WTC11 (cell line): ENCODE measurements around the gene ADM. TPM values are rescaled to one million over a fixed set of nuclear protein-coding genes. Genes with fewer than 3 reads are reported as not detected.

ENCODE experiments used
- CREB1 ChIP-seq: sonication (generic); formaldehyde crosslinking; IDR thresholded peaks from 2 replicates; pipeline ENCODE4 v1.8.0; 2023; ENCODE audit warnings: mild to moderate bottlenecking, missing genetic modification reagents
- CREM ChIP-seq: sonication (generic); formaldehyde crosslinking; IDR thresholded peaks from 2 replicates; pipeline ENCODE4 v1.8.1; 2022; ENCODE audit warnings: mild to moderate bottlenecking, missing genetic modification reagents, moderate library complexity
- CTCF ChIP-seq: fragments of 200-600 bp; IDR thresholded peaks from 2 replicates; pipeline ENCODE4 v1.8.0; 2022; ENCODE audit warnings: antibody characterized with exemption
- ETV6 ChIP-seq: sonication (generic); formaldehyde crosslinking; IDR thresholded peaks from 2 replicates; pipeline ENCODE4 v1.8.1; 2022; ENCODE audit warnings: mild to moderate bottlenecking, missing genetic modification reagents
- FOXP1 ChIP-seq: sonication (generic); formaldehyde crosslinking; IDR thresholded peaks from 2 replicates; pipeline ENCODE4 v1.8.0; 2022; ENCODE audit warnings: missing genetic modification reagents, mild to moderate bottlenecking, moderate library complexity, borderline replicate concordance
- GRHL2 ChIP-seq: fragments of 250-450 bp; sonication (Bioruptor Pico); IDR thresholded peaks from 2 replicates; pipeline ENCODE4 v1.8.0; 2022; ENCODE audit warnings: mild to moderate bottlenecking, moderate library complexity; ENCODE audit not compliant: insufficient replicate concordance, severe bottlenecking
- MAX ChIP-seq: sonication (generic); formaldehyde crosslinking; IDR thresholded peaks from 2 replicates; pipeline ENCODE4 v1.8.0; 2022; ENCODE audit warnings: mild to moderate bottlenecking, missing genetic modification reagents
- NFATC4 ChIP-seq: fragments of 250-450 bp; sonication (Bioruptor Pico); IDR thresholded peaks from 2 replicates; pipeline ENCODE4 v1.9.0; 2021; ENCODE audit warnings: mild to moderate bottlenecking
- NFE2L1 ChIP-seq: sonication (generic); formaldehyde crosslinking; IDR thresholded peaks from 2 replicates; pipeline ENCODE4 v1.8.1; 2023; ENCODE audit warnings: missing genetic modification reagents
- NFYB ChIP-seq: sonication (generic); formaldehyde crosslinking; conservative IDR thresholded peaks from 2 replicates; pipeline ENCODE4 v1.8.0; 2022; ENCODE audit warnings: low read depth, missing genetic modification reagents
- SMAD3 ChIP-seq: sonication (generic); formaldehyde crosslinking; IDR thresholded peaks from 2 replicates; pipeline ENCODE4 v1.8.0; 2022; ENCODE audit warnings: missing genetic modification reagents, mild to moderate bottlenecking, borderline replicate concordance
- TEAD1 ChIP-seq: sonication (generic); formaldehyde crosslinking; IDR thresholded peaks from 2 replicates; pipeline ENCODE4 v1.8.0; 2022; ENCODE audit warnings: mild to moderate bottlenecking, missing genetic modification reagents
- ZMAT4 ChIP-seq: fragments of 250-450 bp; sonication (Bioruptor Pico); IDR thresholded peaks from 2 replicates; pipeline ENCODE4 v1.9.0; 2021; ENCODE audit warnings: mild to moderate bottlenecking
- ZNF121 ChIP-seq: sonication (generic); formaldehyde crosslinking; IDR thresholded peaks from 2 replicates; pipeline ENCODE4 v1.8.0; 2023; ENCODE audit warnings: missing genetic modification reagents
- ZNF512 ChIP-seq: sonication (generic); formaldehyde crosslinking; IDR thresholded peaks from 2 replicates; pipeline ENCODE4 v1.8.1; 2022; ENCODE audit warnings: missing genetic modification reagents, borderline replicate concordance
- ZSCAN18 ChIP-seq: fragments of 250-450 bp; sonication (Bioruptor Pico); IDR thresholded peaks from 2 replicates; pipeline ENCODE4 v2.1.2; 2022; ENCODE audit warnings: mild to moderate bottlenecking, moderate library complexity
- total RNA-seq: library from RNA; stranded (reverse); gene quantifications from 3 replicates; pipeline ENCODE4 v1.2.3, GENCODE V29; 2021
- TF ChIP-seq, protein P1 (sequence below): fragments of 250-450 bp; sonication (Bioruptor Pico); IDR thresholded peaks from 2 replicates; pipeline ENCODE4 v1.9.0; 2021; ENCODE audit warnings: mild to moderate bottlenecking
- TF ChIP-seq, protein P2 (sequence below): sonication (generic); formaldehyde crosslinking; IDR thresholded peaks from 2 replicates; pipeline ENCODE4 v1.8.1; 2023; ENCODE audit warnings: mild to moderate bottlenecking, missing genetic modification reagents
- TF ChIP-seq, protein P3 (sequence below): sonication (generic); formaldehyde crosslinking; IDR thresholded peaks from 2 replicates; pipeline ENCODE4 v1.8.0; 2023; ENCODE audit warnings: missing genetic modification reagents, mild to moderate bottlenecking, borderline replicate concordance
- TF ChIP-seq, protein P4 (sequence below): sonication (generic); formaldehyde crosslinking; IDR thresholded peaks from 2 replicates; pipeline ENCODE4 v1.8.0; 2022; ENCODE audit warnings: mild to moderate bottlenecking, missing genetic modification reagents

ADM gene
- total RNA-seq, 1 experiment from 2014 or later, result 18.7 TPM

DNA sequence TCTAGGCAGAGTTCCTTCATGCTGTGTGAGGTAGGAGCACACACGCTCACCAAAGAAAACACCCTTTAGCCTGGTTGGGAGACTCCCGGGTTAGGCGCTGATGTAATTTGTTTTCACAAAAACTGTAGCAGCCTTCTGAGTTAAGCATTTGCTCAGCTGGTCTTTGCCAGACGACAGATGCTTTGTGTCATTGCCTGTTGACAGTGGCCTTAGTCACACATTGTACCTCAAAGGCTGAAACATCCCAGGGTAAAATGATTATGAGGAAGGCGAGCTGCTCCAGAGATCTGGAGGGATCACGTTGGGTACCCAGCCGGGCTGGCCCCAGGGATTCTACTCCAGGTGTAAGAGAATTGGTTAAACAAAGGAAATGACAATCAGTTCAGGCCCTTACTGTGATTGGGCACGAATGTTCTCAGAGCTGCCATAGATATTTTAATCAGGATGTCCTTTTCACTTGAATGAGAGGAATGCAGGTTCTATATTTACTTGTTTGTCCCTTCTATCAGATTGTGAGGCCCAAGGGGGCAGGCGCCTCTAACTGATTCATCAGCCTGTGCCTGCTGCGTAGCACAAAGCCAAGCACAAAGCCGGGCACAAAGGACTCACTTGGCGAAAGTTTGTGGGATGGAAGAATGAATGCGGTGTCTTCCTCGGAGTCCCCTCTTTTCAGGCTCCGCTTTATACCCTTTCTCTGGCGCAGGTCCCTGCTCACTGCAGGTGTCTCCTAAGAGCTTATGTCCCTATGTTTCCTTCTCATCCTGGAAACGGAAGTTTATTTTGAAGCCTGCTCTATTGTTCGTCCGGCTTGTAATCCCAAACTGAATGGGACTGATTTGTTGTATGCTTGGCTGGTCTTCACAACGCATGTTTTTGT is 47.1 kb downstream of the ADM start (continued):
- TF ChIP-seq NFE2L1 (0 out of 2 replicates have a peak, but pooled peaks have one; percentile 51), CREB1 (CRISPR knock-in tag) (no peak), NFYB (no peak; the same call in 1 of the 2 replicates), ZSCAN18 (CRISPR knock-in tag) (peak; percentile 61; the same call in 1 of the 2 replicates), ZMAT4 (CRISPR knock-in tag) (no peak), MAX (CRISPR knock-in tag) (peak; percentile 71; the same call in 1 of the 2 replicates), ZNF512 (CRISPR knock-in tag) (no peak), ETV6 (CRISPR knock-in tag) (0 out of 2 replicates have a peak, but pooled peaks have one; percentile 57), SMAD3 (no peak), FOXP1 (CRISPR knock-in tag) (peak; percentile 69; the same call in 1 of the 2 replicates), CTCF (no peak), GRHL2 (CRISPR knock-in tag) (no peak), CREM (CRISPR knock-in tag) (peak; percentile 75; the same call in 1 of the 2 replicates), NFATC4 (CRISPR knock-in tag) (no peak), ZNF121 (CRISPR knock-in tag) (no peak), TEAD1 (CRISPR knock-in tag) (peak; percentile 90; the same call in 1 of the 2 replicates)
- TF ChIP-seq, protein P1, sequence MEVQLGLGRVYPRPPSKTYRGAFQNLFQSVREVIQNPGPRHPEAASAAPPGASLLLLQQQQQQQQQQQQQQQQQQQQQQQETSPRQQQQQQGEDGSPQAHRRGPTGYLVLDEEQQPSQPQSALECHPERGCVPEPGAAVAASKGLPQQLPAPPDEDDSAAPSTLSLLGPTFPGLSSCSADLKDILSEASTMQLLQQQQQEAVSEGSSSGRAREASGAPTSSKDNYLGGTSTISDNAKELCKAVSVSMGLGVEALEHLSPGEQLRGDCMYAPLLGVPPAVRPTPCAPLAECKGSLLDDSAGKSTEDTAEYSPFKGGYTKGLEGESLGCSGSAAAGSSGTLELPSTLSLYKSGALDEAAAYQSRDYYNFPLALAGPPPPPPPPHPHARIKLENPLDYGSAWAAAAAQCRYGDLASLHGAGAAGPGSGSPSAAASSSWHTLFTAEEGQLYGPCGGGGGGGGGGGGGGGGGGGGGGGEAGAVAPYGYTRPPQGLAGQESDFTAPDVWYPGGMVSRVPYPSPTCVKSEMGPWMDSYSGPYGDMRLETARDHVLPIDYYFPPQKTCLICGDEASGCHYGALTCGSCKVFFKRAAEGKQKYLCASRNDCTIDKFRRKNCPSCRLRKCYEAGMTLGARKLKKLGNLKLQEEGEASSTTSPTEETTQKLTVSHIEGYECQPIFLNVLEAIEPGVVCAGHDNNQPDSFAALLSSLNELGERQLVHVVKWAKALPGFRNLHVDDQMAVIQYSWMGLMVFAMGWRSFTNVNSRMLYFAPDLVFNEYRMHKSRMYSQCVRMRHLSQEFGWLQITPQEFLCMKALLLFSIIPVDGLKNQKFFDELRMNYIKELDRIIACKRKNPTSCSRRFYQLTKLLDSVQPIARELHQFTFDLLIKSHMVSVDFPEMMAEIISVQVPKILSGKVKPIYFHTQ, result no peak
- TF ChIP-seq, protein P2, sequence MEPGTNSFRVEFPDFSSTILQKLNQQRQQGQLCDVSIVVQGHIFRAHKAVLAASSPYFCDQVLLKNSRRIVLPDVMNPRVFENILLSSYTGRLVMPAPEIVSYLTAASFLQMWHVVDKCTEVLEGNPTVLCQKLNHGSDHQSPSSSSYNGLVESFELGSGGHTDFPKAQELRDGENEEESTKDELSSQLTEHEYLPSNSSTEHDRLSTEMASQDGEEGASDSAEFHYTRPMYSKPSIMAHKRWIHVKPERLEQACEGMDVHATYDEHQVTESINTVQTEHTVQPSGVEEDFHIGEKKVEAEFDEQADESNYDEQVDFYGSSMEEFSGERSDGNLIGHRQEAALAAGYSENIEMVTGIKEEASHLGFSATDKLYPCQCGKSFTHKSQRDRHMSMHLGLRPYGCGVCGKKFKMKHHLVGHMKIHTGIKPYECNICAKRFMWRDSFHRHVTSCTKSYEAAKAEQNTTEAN (CRISPR knock-in tag), result peak; percentile 68; the same call in 1 of the 2 replicates
- TF ChIP-seq, protein P3, sequence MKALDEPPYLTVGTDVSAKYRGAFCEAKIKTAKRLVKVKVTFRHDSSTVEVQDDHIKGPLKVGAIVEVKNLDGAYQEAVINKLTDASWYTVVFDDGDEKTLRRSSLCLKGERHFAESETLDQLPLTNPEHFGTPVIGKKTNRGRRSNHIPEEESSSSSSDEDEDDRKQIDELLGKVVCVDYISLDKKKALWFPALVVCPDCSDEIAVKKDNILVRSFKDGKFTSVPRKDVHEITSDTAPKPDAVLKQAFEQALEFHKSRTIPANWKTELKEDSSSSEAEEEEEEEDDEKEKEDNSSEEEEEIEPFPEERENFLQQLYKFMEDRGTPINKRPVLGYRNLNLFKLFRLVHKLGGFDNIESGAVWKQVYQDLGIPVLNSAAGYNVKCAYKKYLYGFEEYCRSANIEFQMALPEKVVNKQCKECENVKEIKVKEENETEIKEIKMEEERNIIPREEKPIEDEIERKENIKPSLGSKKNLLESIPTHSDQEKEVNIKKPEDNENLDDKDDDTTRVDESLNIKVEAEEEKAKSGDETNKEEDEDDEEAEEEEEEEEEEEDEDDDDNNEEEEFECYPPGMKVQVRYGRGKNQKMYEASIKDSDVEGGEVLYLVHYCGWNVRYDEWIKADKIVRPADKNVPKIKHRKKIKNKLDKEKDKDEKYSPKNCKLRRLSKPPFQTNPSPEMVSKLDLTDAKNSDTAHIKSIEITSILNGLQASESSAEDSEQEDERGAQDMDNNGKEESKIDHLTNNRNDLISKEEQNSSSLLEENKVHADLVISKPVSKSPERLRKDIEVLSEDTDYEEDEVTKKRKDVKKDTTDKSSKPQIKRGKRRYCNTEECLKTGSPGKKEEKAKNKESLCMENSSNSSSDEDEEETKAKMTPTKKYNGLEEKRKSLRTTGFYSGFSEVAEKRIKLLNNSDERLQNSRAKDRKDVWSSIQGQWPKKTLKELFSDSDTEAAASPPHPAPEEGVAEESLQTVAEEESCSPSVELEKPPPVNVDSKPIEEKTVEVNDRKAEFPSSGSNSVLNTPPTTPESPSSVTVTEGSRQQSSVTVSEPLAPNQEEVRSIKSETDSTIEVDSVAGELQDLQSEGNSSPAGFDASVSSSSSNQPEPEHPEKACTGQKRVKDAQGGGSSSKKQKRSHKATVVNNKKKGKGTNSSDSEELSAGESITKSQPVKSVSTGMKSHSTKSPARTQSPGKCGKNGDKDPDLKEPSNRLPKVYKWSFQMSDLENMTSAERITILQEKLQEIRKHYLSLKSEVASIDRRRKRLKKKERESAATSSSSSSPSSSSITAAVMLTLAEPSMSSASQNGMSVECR (CRISPR knock-in tag), result peak; percentile 57; the same call in 1 of the 2 replicates
- TF ChIP-seq, protein P4, sequence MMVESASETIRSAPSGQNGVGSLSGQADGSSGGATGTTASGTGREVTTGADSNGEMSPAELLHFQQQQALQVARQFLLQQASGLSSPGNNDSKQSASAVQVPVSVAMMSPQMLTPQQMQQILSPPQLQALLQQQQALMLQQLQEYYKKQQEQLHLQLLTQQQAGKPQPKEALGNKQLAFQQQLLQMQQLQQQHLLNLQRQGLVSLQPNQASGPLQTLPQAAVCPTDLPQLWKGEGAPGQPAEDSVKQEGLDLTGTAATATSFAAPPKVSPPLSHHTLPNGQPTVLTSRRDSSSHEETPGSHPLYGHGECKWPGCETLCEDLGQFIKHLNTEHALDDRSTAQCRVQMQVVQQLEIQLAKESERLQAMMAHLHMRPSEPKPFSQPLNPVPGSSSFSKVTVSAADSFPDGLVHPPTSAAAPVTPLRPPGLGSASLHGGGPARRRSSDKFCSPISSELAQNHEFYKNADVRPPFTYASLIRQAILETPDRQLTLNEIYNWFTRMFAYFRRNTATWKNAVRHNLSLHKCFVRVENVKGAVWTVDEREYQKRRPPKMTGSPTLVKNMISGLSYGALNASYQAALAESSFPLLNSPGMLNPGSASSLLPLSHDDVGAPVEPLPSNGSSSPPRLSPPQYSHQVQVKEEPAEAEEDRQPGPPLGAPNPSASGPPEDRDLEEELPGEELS (CRISPR knock-in tag), result peak; percentile 94
